H1 (cell line): Measurements from ENCODE around the gene CAMTA1. TPM values are rescaled to one million over a fixed set of nuclear protein-coding genes. Genes with fewer than 3 reads are reported as not detected.

Experiments
- CHD7 ChIP-seq: fragments of 300-600 bp; sonication (generic); IDR thresholded peaks from 2 replicates; pipeline ENCODE4 v1.7.1; 2012; ENCODE audit warnings: low read length, moderate library complexity, mild to moderate bottlenecking, inconsistent platforms; ENCODE audit not compliant: insufficient replicate concordance
- SIN3A ChIP-seq, 2 experiments: IDR thresholded peaks in 1 of 2; conservative IDR thresholded peaks in 1 of 2; 2 replicates each; pipeline ENCODE4 v1.6.1; 2011 to 2012; ENCODE audit warnings: low read length in 2 of 2, improper control_type of control experiment in 1 of 2, low read depth in 1 of 2, mild to moderate bottlenecking in 1 of 2
- polyA plus RNA-seq, 7 experiments: library from polyadenylated mRNA; depleted of rRNA in 3 of 7; stranded (reverse) in 5 of 7; unstranded in 2 of 7; fragments of >200 nt in 5 of 7; fragments of 200-250 nt in 2 of 7; gene quantifications; 1 replicate in 5 of 7; 2 replicates in 1 of 7; 4 replicates in 1 of 7; pipeline versions ENCODE4 v1.2.1 to v1.2.3, GENCODE V29; 2011 to 2013; ENCODE audit warnings: missing spikeins in 2 of 7, mixed read lengths in 2 of 7
- total RNA-seq: library from RNA; stranded (reverse); fragmentation: NEBNext Ultra II Directional; extraction: Animal tissue kit (Norgen Biotek cat#: 25700); gene quantifications from 2 replicates; pipeline ENCODE4 v1.2.1, GENCODE V29; 2021

The CAMTA1 gene
- total and polyA plus RNA-seq, 2 of the 8 experiments (the other 6 are each of a cell fraction or from before 2014, with no cell fraction given): 65.0 to 119 TPM

- TF ChIP-seq CHD7 (no peak), SIN3A (conservative IDR thresholded peaks at IDR 0.05 in 1 of 2, IDR thresholded peaks at IDR 0.05 in 1 of 2; ENCODE audit: low read depth in 1 of 2, low read length in 2 of 2) (no peak)
Observed at GRCh38 chr1:7000720-7001119, 215.5 kb downstream of the CAMTA1 start (continued).
